ENCODE data around the gene CMSS1.

Gene CMSS1

DNA sequence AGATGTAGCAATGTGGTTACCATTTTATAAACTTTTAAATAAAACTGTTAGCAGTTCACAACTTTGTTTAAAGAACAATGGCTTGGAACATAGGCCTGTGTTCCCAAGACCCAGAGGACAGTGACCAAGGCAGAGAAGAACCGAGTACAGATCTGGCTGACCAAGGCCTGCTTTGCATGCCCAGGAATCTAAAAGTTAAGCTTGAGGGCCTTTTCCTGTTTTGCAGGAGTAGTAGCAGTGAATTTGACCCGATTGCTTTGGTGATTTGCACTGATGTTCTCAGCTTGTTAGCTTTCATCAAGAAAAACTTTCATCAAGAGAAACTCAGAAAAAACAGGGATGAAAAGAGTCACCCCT, 286.8 kb downstream of the CMSS1 start:
- no peak overlapping the region for H3K4me3 ChIP-seq (ENCODE audit: control insufficient read depth, low read depth, low read length)
- TF ChIP-seq CTCF (conservative IDR thresholded peaks at IDR 0.05; ENCODE audit: control insufficient read depth, insufficient read depth, low read depth, low read length): no peak
- no peak for DNase-seq (ENCODE audit: low read depth)

DNA sequence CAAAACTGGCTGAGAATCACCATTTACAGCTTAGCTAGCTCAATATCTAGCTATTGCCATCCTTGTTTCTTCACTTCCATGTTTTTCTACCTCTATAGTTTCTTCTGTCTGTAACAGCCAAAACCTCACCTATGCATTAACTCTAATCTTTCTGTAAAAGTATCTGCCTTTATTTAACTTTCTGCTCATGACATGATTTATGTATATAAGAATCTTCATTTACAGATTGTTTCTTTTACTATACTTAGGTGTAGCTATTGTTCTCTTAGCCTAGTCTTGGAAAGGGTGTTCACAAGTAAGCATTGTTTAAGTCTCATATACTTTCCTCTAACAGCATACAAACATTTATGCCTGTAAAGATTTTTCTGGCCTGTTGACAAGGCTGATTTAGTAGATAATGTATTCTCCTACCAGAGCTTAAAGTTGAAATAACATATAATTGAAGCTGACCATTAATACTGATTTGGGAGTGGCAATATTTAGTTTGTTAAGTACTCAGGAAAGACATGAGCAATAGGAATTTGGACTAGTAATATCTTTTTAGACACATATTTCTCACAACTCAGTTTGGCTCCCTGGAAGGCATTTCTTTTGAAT, 287.3 kb downstream of the CMSS1 start:
- no peak overlapping the region for H3K4me3 ChIP-seq (ENCODE audit: control insufficient read depth, low read depth, low read length)
- no peak for DNase-seq (ENCODE audit: low read depth)
- TF ChIP-seq CTCF (conservative IDR thresholded peaks at IDR 0.05; ENCODE audit: control insufficient read depth, insufficient read depth, low read depth, low read length): no peak

DNA sequence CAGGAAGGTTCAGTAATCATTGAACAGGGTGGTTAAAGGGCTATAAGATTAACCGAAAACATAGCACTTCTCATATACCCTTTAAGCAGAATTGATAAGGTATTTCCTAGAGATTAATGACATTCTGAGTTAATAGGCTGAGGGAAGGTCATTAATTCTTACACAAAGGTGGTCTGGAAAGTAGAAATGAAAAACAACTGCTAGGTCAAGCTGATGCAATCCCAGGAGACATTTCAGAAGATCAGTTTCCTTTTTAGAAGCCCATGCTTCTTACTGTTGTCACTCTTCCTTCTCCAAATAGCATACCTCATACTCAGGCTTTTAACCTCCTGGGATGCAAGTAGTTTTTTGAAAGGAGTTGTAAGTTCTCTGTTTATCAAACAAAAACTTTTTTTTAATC, 287.8 kb downstream of the CMSS1 start:
- peak; percentile 15 for DNase-seq (ENCODE audit: low read depth)
- TF ChIP-seq CTCF (conservative IDR thresholded peaks at IDR 0.05; ENCODE audit: control insufficient read depth, insufficient read depth, low read depth, low read length): no peak

DNA sequence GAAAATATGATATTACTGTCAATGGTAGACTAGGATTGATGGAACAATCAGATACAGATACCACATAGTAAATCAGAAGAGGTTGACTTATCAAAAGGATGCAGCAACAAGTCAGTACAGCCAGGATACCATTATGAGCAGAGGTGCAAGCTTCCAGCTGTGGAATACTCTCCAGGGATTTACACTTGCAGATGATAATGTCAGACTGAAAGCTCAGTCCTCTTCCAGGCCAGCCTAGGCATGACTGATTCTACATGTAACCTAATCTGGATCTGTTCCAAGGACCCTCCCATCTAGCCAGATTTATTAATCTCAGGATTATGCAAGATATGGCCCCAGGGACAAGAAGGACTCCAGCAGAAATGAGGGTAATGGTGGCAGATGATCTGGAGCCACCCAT, 288.4 kb downstream of the CMSS1 start:
- peak; percentile 24 for DNase-seq (ENCODE audit: low read depth)
- no peak overlapping the region for H3K4me3 ChIP-seq (ENCODE audit: control insufficient read depth, low read depth, low read length)
- TF ChIP-seq CTCF (conservative IDR thresholded peaks at IDR 0.05; ENCODE audit: control insufficient read depth, insufficient read depth, low read depth, low read length): no peak

More for the DNA sequence above, 287.8 kb downstream of the CMSS1 start:
- no peak overlapping the region for H3K4me3 ChIP-seq (ENCODE audit: control insufficient read depth, low read depth, low read length)

GRCh38 chr3:100106531-100107141, 289.0 kb downstream of the CMSS1 start:
- no peak overlapping the region for H3K4me3 ChIP-seq (ENCODE audit: control insufficient read depth, low read depth, low read length)
- DNase-seq (ENCODE audit: low read depth): peak; percentile 16
- no peak for TF ChIP-seq CTCF (conservative IDR thresholded peaks at IDR 0.05; ENCODE audit: control insufficient read depth, insufficient read depth, low read depth, low read length)

DNA sequence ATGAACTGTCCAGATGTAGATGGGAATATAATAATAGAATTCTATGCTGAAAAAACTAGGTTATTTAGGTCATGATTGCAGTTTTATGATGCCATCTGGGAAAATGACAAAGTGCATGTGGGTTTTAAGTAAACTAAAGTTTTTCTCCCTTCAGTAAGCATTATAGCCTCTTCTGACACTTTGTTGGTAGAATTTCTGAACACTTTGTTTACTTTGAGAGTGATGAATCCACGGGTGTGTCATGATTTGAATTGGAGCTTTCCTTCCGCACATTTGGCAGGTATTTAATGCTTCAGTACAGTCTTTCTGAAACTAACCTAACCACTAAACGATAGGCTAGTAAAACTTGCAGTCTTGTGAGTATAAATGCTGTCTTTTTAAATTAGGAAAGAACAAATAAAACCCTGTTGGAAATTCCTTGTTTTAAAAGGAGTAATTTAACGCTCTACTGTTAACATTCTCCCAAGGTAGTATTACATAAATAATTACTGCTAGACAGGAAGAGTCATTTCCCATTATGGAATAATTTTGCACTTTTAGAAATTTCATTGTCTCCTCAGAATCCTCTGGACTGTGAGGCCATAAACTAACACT, 289.7 kb downstream of the CMSS1 start:
- no peak overlapping the region for H3K4me3 ChIP-seq (ENCODE audit: control insufficient read depth, low read depth, low read length)
- DNase-seq (ENCODE audit: low read depth): peak; percentile 47
- TF ChIP-seq CTCF (conservative IDR thresholded peaks at IDR 0.05; ENCODE audit: control insufficient read depth, insufficient read depth, low read depth, low read length): no peak
